GM12878 (cell line): ENCODE results near the gene MBOAT1. TPM values are rescaled to one million over a fixed set of nuclear protein-coding genes. Genes with fewer than 3 reads are reported as not detected.

Experiments used
- ATAC-seq: fragments of 200-7000 bp; cut with Tn5 transposase; 3 replicates; pipeline ENCODE4 v1.9.1; 2020; ENCODE audit warnings: mild to moderate bottlenecking, moderate library complexity
- BruUV-seq: library from RNA; stranded (reverse); fragments of 400-500 nt; replicated peaks from 2 replicates; lab custom pipeline; 2021; lab: Mats Ljungman, UMichigan
- CTCF ChIA-PET: fragments of 300-600 bp; sonication (Branson Sonifier 250); formaldehyde crosslinking; extraction: SDS; loops from one replicate; lab custom pipeline; 2021; ENCODE audit warnings: inconsistent platforms; lab: Yijun Ruan, JAX
- POLR2A ChIA-PET: fragments of 350-600 bp; formaldehyde crosslinking; extraction: SDS; loops from one replicate; lab custom pipeline; 2021; ENCODE audit warnings: inconsistent platforms; lab: Charles Lee
- RAD21 ChIA-PET: fragments of 300-600 bp; sonication (Branson Sonifier 250); formaldehyde crosslinking; loops from one replicate; lab custom pipeline; 2023; ENCODE audit warnings: antibody characterized with exemption; ENCODE audit not compliant: unreplicated experiment; lab: Charles Lee
- SMC1A ChIA-PET: fragments of 300-600 bp; sonication (Branson Sonifier 250); formaldehyde crosslinking; loops from one replicate; lab custom pipeline; 2023; ENCODE audit not compliant: unreplicated experiment, uncharacterized antibody; lab: Charles Lee
- DNase-seq: peaks from one replicate; pipeline ENCODE4 v3.0.0-alpha.2; 2011; ENCODE audit warnings: low read depth, low spot score
- FAIRE-seq: peaks from 3 replicates; lab custom pipeline; 2011; peaks lifted over from hg19 to GRCh38; lab: Jason Lieb, UNC
- H2AFZ ChIP-seq: 2 replicates; pipeline ENCODE4 v1.6.0; 2011; ENCODE audit warnings: low read depth, low read length, control low read depth; ENCODE audit not compliant: control insufficient read depth
- H3K27ac ChIP-seq: 2 replicates; pipeline ENCODE4 v1.5.1; 2011; ENCODE audit warnings: control low read depth; ENCODE audit not compliant: control insufficient read depth, insufficient read depth
- H3K27me3 ChIP-seq, 2 experiments: replicated peaks in 1 of 2; 2 replicates each; pipeline versions ENCODE4 v1.6.0 to v1.6.1; 2011; ENCODE audit warnings: low read length in 1 of 2; ENCODE audit not compliant: control insufficient read depth in 2 of 2, insufficient read depth in 2 of 2
- H3K36me3 ChIP-seq, 2 experiments: 2 replicates each; pipeline ENCODE4 v1.5.1; 2011; ENCODE audit warnings: low read length in 1 of 2; ENCODE audit not compliant: control insufficient read depth in 2 of 2, insufficient read depth in 2 of 2
- H3K4me1 ChIP-seq: 2 replicates; pipeline ENCODE4 v1.6.1; 2011; ENCODE audit warnings: mild to moderate bottlenecking, low read length, moderate library complexity, mixed read lengths; ENCODE audit not compliant: control insufficient read depth, insufficient read depth
- H3K4me2 ChIP-seq: 2 replicates; pipeline ENCODE4 v1.6.0; 2011; ENCODE audit warnings: control low read depth; ENCODE audit not compliant: control insufficient read depth, insufficient read depth
- H3K4me3 ChIP-seq: fragments of 200-600 bp; sonication (generic); 2 replicates; pipeline ENCODE4 v1.5.1; 2016
- H3K79me2 ChIP-seq: 2 replicates; pipeline ENCODE4 v1.6.0; 2011; ENCODE audit warnings: low read length; ENCODE audit not compliant: control insufficient read depth, insufficient read depth
- H3K9ac ChIP-seq: 2 replicates; pipeline ENCODE4 v1.8.0; 2011; ENCODE audit warnings: low read length, control low read depth, mixed read lengths; ENCODE audit not compliant: control insufficient read depth, insufficient read depth
- H3K9me3 ChIP-seq: replicated peaks from 3 replicates; pipeline ENCODE4 v1.5.1; 2011; ENCODE audit warnings: mild to moderate bottlenecking, low read length; ENCODE audit not compliant: control insufficient read depth, insufficient read depth
- H4K20me1 ChIP-seq: 2 replicates; pipeline ENCODE4 v1.6.0; 2011; ENCODE audit not compliant: control insufficient read depth, insufficient read depth
- ASH2L ChIP-seq: fragments of 300-600, 200-600 bp; sonication (generic); IDR thresholded peaks from 2 replicates; pipeline ENCODE4 v1.6.1; 2017; ENCODE audit warnings: low read depth, mild to moderate bottlenecking, borderline replicate concordance
- CEBPB ChIP-seq, 2 experiments: fragments of 150-350 bp in 1 of 2; IDR thresholded peaks; 2 replicates each; pipeline ENCODE4 v1.6.1; 2012 to 2014; ENCODE audit warnings: low read depth in 2 of 2, low read length in 2 of 2, borderline replicate concordance in 1 of 2, inconsistent platforms in 1 of 2
- ETV6 ChIP-seq, 2 experiments: fragments of 450-650 bp in 1 of 2; IDR thresholded peaks in 1 of 2; conservative IDR thresholded peaks in 1 of 2; 2 replicates each; pipeline ENCODE4 v1.6.1; 2014; ENCODE audit warnings: antibody characterized with exemption in 1 of 2, borderline replicate concordance in 1 of 2, low read depth in 1 of 2, mild to moderate bottlenecking in 1 of 2, moderate library complexity in 1 of 2
- EZH2 ChIP-seq: IDR thresholded peaks from 2 replicates; pipeline ENCODE4 v1.6.1; 2012; ENCODE audit warnings: low read depth, mild to moderate bottlenecking, control low read depth, inconsistent platforms, low read length, borderline replicate concordance; ENCODE audit not compliant: control insufficient read depth
- GABPA ChIP-seq: IDR thresholded peaks from 2 replicates; pipeline ENCODE4 v1.6.1; 2014; ENCODE audit warnings: antibody characterized with exemption, low read depth, mild to moderate bottlenecking, inconsistent platforms
- IKZF2 ChIP-seq, 2 experiments: fragments of 450-650 bp; IDR thresholded peaks; 2 replicates each; pipeline ENCODE4 v1.6.1; 2017; ENCODE audit warnings: mild to moderate bottlenecking in 2 of 2, moderate library complexity in 2 of 2
- IRF4 ChIP-seq: IDR thresholded peaks from 2 replicates; pipeline ENCODE4 v1.6.1; 2011; ENCODE audit warnings: low read depth, low read length
- KAT2A ChIP-seq: conservative IDR thresholded peaks from 2 replicates; pipeline ENCODE4 v1.6.1; 2011; ENCODE audit warnings: low read depth, low read length; ENCODE audit not compliant: control insufficient read depth
- MXI1 ChIP-seq: fragments of 150-350 bp; IDR thresholded peaks from 2 replicates; pipeline ENCODE4 v1.6.1; 2011; ENCODE audit warnings: low read depth, mild to moderate bottlenecking, inconsistent platforms, low read length, improper control_type of control experiment
- POLR2A ChIP-seq: IDR thresholded peaks from 2 replicates; pipeline ENCODE4 v1.6.1; 2011; ENCODE audit warnings: low read depth, mild to moderate bottlenecking, low read length
- RAD51 ChIP-seq: fragments of 450-650 bp; IDR thresholded peaks from 2 replicates; pipeline ENCODE4 v1.6.1; 2016; ENCODE audit warnings: moderate library complexity, mild to moderate bottlenecking, inconsistent platforms
- RUNX3 ChIP-seq: IDR thresholded peaks from 2 replicates; pipeline ENCODE4 v1.6.1; 2012; ENCODE audit warnings: low read length, inconsistent platforms
- SPI1 ChIP-seq: IDR thresholded peaks from 2 replicates; pipeline ENCODE4 v1.6.1; 2011; ENCODE audit warnings: low read depth, mild to moderate bottlenecking, low read length, moderate library complexity, borderline replicate concordance; ENCODE audit not compliant: insufficient read depth
- TARDBP ChIP-seq: IDR thresholded peaks from 2 replicates; pipeline ENCODE4 v1.6.1; 2016; ENCODE audit warnings: borderline replicate concordance
- TCF12 ChIP-seq: IDR thresholded peaks from 2 replicates; pipeline ENCODE4 v1.6.1; 2011; ENCODE audit warnings: low read depth, mild to moderate bottlenecking, low read length
- ZNF207 ChIP-seq: fragments of 450-650 bp; IDR thresholded peaks from 2 replicates; pipeline ENCODE4 v1.6.1; 2014; ENCODE audit warnings: antibody characterized with exemption, mild to moderate bottlenecking, borderline replicate concordance
- ZNF274 ChIP-seq: IDR thresholded peaks from one replicate; pipeline ENCODE4 v1.8.0; 2011; ENCODE audit not compliant: insufficient read length, insufficient read depth
- in situ Hi-C: fragments of 300-500 bp; cut with MboI; formaldehyde crosslinking; loops from 9 replicates; pipeline ENCODE4 v1.14.3; 2018; ENCODE audit warnings: mixed read lengths
- intact Hi-C: fragments of 100-400 bp; cut with micrococcal nuclease; formaldehyde crosslinking; loops from one replicate; pipeline ENCODE4 v1.14.2; 2022; ENCODE audit not compliant: unreplicated experiment
- polyA plus RNA-seq, 11 experiments: library from polyadenylated mRNA; depleted of rRNA in 4 of 11; unstranded in 6 of 11; stranded (reverse) in 5 of 11; fragments of >200 nt; fragmentation: Nextera tagmentation in 4 of 11; fragmentation: Illumina TruSeq in 1 of 11; extraction: Ambion mirVana in 4 of 11; extraction: Trizol in 1 of 11; gene quantifications; 1 replicate in 1 of 11; 2 replicates in 10 of 11; pipeline versions ENCODE4 v1.2.1 to v1.2.3, GENCODE V29; 2011 to 2016; ENCODE audit warnings: inconsistent platforms in 2 of 11, missing spikeins in 2 of 11, low read depth in 1 of 11
- total RNA-seq, 4 experiments: library from RNA; depleted of rRNA in 3 of 4; stranded (reverse); fragments of >200 nt in 3 of 4; fragmentation: Illumina TruSeq in 1 of 4; extraction: Trizol in 1 of 4; gene quantifications; 2 replicates each; pipeline versions ENCODE4 v1.2.1 to v1.2.3, GENCODE V29; 2013 to 2021
- TF ChIP-seq, protein P1 (sequence below): IDR thresholded peaks from 2 replicates; pipeline ENCODE4 v1.6.1; 2012; ENCODE audit warnings: improper control_type of control experiment, low read depth, low read length; ENCODE audit not compliant: insufficient replicate concordance

Gene MBOAT1
- total and polyA plus RNA-seq, 10 of the 15 experiments (the other 5 are each of a cell fraction or from before 2014, with no cell fraction given): 0.39 to 21.0 (median 11.6) TPM

DNA sequence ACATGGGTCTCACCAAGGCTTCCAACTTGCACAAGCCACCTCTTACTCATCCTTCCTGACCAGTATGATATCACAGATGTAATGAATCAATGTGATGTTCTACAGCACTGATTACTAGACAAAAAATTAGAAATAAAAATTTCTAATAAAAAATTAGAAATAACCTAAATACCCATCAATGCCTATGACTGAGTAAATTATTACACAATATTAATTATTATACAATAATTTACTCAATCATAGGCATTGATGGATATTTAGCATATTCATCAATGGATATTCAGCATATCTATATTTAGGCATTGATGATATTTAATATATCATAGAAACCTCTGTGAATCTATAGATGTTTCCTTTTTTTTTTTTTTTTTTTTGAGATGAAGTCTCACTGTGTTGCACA lies 43.2 kb upstream of the MBOAT1 start:
- Histone ChIP-seq H3K4me2 (no peak overlapping the region), H3K27me3 (no peaks in the 10 kb centered on the region), H3K27ac (no peak overlapping the region), H3K4me3 (no peak overlapping the region), H3K9me3 (no peaks in the 10 kb centered on the region), H3K79me2 (no peaks in the 10 kb centered on the region), H2AFZ (no peak overlapping the region), H4K20me1 (no peaks in the 10 kb centered on the region), H3K4me1 (no peaks in the 10 kb centered on the region), H3K36me3 (no peaks in the 10 kb centered on the region), H3K9ac (no peak overlapping the region)
- BruUV-seq: no TSS peak
- no peak for ATAC-seq
- no peak for DNase-seq
- CTCF ChIA-PET: no interaction called here
- in situ Hi-C loops (no loop called here), intact Hi-C loops (no loop called here)
- TF ChIP-seq ZNF207 (no peak), MXI1 (no peak), IKZF2 (IDR thresholded peaks at IDR 0.05) (no peak), TCF12 (no peak), ZNF274 (no peak), IRF4 (no peak), KAT2A (no peak), CEBPB (IDR thresholded peaks at IDR 0.05; ENCODE audit: borderline replicate concordance in 1 of 2, low read depth in 2 of 2, low read length in 2 of 2) (no peak), EZH2 (no peak), POLR2A (no peak), RUNX3 (no peak), ASH2L (no peak), GABPA (no peak), TARDBP (no peak), RAD51 (no peak), SPI1 (no peak), ETV6 (conservative IDR thresholded peaks at IDR 0.05 in 1 of 2, IDR thresholded peaks at IDR 0.05 in 1 of 2; ENCODE audit: borderline replicate concordance in 1 of 2, low read depth in 1 of 2) (no peak)
- TF ChIP-seq, protein P1, sequence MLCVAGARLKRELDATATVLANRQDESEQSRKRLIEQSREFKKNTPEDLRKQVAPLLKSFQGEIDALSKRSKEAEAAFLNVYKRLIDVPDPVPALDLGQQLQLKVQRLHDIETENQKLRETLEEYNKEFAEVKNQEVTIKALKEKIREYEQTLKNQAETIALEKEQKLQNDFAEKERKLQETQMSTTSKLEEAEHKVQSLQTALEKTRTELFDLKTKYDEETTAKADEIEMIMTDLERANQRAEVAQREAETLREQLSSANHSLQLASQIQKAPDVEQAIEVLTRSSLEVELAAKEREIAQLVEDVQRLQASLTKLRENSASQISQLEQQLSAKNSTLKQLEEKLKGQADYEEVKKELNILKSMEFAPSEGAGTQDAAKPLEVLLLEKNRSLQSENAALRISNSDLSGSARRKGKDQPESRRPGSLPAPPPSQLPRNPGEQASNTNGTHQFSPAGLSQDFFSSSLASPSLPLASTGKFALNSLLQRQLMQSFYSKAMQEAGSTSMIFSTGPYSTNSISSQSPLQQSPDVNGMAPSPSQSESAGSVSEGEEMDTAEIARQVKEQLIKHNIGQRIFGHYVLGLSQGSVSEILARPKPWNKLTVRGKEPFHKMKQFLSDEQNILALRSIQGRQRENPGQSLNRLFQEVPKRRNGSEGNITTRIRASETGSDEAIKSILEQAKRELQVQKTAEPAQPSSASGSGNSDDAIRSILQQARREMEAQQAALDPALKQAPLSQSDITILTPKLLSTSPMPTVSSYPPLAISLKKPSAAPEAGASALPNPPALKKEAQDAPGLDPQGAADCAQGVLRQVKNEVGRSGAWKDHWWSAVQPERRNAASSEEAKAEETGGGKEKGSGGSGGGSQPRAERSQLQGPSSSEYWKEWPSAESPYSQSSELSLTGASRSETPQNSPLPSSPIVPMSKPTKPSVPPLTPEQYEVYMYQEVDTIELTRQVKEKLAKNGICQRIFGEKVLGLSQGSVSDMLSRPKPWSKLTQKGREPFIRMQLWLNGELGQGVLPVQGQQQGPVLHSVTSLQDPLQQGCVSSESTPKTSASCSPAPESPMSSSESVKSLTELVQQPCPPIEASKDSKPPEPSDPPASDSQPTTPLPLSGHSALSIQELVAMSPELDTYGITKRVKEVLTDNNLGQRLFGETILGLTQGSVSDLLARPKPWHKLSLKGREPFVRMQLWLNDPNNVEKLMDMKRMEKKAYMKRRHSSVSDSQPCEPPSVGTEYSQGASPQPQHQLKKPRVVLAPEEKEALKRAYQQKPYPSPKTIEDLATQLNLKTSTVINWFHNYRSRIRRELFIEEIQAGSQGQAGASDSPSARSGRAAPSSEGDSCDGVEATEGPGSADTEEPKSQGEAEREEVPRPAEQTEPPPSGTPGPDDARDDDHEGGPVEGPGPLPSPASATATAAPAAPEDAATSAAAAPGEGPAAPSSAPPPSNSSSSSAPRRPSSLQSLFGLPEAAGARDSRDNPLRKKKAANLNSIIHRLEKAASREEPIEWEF: no peak
- SMC1A ChIA-PET: no interaction called here
- POLR2A ChIA-PET: no interaction called here
- no peak for FAIRE-seq
- RAD21 ChIA-PET: no interaction called here
